SW 1271 (cell line): ENCODE data around the gene KAZALD1.

Source experiments
- DNase-seq, 2 experiments: peaks; one replicate each; lab custom pipeline; 2025; lab: John Stamatoyannopoulos, UW

The KAZALD1 gene

DNA sequence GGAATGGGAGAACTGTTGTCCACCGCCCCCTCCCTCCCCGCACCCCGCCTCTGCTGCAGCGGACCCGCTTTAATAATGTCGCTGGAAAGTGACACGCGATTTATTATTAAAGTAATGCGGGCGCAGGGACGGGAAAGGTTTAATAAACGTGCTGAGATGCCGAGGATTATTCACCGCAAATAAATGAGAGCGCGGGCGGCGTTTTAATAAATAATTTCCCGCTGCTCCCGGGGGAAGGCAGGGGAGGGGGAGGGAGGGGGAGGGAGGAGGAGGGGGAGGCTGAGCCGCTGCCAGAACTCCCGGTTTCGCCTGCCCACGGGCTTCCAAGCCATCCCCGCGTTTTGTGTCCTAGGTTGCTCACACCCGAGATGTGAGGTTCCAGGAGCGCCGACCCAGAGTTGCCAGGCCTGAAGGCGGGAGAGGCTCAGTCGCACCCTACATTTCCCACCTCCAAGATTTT, 5.1 kb downstream of the KAZALD1 start:
- peak in 1 of 2 experiments; percentile 48 for DNase-seq

- peak; percentile 58 to 84 for DNase-seq
Observed at GRCh38 chr10:101067356-101068083, 5.7 kb downstream of the KAZALD1 start.

DNA sequence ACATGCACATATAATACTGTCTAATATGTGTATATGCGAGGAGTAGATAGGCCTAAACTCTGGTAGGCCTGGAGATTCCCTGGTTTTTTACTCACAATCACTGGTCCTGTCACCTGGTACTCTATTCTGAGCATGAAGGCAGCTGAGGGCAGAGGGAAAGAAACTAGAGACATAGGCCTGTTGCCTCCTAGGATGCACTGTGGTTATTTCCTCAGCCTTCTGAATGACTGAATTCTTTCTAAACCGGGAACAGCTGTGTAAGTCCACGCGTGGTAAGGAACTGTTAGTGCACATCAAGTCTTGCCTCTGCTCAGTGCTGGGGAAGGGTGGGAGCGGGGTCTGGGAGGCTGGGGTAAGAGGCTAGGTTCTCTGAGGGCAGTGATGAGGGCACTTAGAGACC, 7.7 kb downstream of the KAZALD1 start:
- no peak for DNase-seq

DNA sequence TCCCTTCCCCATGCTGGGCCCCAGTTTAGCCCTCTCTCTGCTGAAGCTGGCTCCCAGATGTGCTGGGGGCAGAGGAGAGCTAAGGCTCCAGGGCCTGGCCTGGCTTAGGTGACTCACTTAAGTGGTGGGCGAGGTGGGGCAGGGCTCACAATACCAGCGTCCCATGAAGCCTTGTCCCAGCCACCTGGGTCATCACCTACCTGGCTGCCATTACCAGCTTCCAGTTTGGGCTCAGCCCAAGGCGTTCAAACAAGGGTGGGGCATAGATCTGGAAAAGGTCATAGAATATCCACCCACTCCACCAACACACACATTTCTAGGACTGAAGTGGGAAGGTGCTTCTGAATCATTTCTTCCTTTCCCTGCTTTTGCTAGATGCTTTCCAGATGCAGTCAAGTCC, 8.3 kb downstream of the KAZALD1 start:
- no peak for DNase-seq

DNA sequence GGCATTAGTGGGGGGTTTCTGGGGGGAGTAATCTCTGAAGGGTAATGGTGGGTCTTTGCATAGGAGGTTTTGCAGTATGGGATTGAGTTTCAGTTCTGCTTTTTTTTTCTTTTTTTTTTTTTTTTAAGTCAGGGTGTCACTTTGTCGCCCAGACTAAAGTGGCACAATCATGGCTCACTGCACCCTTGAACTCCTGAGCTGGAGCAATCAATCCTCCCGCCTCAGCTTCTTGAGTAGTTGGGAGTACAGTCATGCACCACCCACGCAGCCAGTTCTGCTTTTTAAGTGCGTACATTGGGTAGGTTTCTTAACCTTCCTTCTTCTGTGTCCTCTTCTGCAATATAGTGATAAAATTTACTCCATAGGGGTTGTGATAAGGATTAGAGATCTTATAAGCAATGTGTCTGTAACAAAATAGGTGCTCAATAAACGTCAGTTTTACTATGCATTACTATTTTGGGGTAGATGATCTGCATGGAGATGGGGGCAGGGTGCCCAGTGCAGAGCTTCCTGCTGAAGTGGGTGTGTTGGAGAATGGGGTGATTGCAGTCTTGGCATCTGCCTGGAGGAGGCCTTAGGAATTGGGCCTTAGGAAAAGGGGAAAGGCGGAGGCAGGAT, 9.6 kb downstream of the KAZALD1 start:
- no peak for DNase-seq

GRCh38 chr10:101071885-101072433, 10.2 kb downstream of the KAZALD1 start:
- DNase-seq: no peak

GRCh38 chr10:101072923-101073322, 11.1 kb downstream of the KAZALD1 start:
- no peak for DNase-seq

- no peak for DNase-seq
Observed at GRCh38 chr10:101073631-101074030, 11.8 kb downstream of the KAZALD1 start.

DNA sequence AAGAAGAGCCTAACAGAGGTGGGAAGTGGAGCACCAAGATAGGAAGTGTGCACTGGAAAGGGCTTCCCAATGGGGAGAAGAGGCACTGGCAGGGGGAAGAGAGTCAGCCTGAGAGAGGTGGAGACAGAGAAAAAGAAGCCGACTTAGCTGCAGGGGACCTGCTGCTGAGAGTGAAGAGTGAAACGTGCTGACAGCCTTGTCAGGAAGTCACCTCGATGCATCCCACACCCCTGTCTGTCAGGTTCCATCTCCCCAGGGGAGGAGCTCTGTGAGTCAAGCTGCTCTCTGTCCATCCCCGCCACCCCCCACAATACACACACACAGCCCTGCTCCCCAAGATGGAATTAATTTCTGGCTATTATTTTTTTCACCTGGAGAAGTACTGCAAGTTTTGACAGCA, 14.0 kb downstream of the KAZALD1 start:
- DNase-seq: no peak

DNA sequence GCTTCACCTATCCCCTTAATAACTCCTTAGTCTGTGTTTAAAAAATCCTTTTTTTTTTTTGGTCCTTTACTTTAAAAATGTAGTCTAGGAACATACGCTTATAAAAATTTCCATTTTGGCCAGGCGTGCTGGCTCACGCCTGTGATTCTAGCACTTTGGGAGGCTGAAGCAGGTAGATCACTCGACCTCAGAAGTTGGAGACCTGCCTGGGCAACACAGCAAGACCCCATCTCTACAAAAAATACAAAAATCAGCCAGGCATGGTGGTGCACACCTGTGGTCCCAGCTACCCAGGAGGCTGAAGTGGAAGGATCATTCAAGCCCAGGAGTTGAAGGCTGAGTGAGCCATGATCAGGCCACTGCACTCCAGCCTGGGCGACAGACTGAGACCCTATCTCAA, 14.8 kb downstream of the KAZALD1 start:
- DNase-seq: no peak

DNA sequence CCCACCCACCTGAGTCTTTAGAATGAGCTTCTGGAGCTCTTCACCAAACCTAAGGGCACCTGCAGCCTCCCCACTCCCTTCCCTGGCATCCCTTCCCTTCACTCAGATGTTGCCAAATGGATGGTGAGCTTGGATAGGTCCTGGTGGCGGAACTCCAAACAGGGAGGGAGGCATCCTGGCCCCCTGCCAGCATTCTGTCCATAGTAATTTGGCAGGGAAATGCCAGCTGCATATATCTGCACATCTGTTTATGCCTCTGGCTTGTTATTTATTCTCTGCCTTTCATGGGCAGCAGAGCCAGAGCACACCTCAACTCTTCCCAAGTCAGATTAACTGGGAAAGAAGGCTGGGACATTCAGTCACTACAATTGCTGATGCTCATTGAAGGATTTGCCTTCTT, 18.1 kb downstream of the KAZALD1 start:
- no peak for DNase-seq

GRCh38 chr10:101080933-101081931, 19.4 kb downstream of the KAZALD1 start:
- DNase-seq: no peak

- DNase-seq: no peak
Observed at GRCh38 chr10:101085846-101086245, 24.1 kb downstream of the KAZALD1 start.

GRCh38 chr10:101087376-101087775, 25.6 kb downstream of the KAZALD1 start:
- no peak for DNase-seq

GRCh38 chr10:101087965-101088364, 26.2 kb downstream of the KAZALD1 start:
- DNase-seq: no peak

DNA sequence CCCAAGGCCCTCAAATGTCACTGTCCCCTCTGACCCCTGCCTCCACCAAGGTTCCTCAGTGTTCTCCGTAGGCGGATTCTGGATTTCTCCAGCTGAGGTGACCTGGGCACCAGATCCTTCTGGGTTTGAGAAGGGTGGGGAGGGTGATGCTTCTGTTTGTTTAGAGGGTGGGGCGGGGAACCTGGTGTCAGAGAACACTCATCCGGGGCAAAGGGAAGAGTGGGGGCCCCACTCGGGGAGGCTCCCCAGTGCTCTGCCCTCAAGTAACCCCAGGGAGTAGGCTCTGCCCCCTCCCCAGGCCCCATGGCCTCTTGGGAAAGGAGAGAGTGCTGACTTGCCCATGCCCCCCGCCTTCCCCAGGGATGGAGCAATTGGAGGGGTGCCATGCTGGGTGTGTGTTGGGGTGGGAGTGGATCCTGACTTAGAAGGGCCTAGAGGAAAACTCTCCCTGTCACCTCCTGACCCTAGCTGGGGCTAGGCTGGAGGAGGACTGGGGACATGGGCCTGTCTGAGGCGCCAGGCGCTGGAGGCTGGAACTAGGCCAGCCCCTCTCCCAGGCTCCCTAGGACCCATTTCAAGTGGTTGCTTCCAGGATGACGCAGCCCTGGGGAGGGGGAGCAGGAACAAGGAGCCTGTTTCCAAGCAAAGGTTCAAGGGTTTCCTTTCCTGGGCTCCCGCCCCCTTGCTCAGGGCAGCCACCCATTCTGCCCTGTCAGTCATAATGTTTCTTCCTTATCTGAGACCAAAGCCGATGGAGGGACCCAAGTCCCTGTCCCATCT, 27.9 kb downstream of the KAZALD1 start:
- DNase-seq: no peak

DNA sequence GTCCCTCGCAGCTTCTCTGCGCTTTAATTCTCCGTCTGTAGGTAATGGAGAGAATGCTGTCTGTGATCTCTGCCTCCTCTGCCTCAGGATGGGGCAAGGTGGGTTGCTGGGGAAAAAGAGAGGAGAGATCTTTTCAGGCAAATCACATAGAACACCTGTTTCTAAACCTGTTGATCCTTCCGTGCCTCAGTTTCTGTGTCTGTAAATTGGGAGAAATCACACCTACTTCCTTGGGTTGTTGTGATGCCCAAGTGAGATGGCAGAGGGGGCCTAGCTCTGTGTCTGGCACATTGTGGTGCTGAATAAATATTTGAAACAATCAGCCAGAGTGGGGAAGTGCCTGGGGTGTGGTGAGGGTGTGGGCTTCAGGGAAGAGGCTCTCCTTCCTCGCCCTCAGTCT, 28.8 kb downstream of the KAZALD1 start:
- no peak for DNase-seq

DNA sequence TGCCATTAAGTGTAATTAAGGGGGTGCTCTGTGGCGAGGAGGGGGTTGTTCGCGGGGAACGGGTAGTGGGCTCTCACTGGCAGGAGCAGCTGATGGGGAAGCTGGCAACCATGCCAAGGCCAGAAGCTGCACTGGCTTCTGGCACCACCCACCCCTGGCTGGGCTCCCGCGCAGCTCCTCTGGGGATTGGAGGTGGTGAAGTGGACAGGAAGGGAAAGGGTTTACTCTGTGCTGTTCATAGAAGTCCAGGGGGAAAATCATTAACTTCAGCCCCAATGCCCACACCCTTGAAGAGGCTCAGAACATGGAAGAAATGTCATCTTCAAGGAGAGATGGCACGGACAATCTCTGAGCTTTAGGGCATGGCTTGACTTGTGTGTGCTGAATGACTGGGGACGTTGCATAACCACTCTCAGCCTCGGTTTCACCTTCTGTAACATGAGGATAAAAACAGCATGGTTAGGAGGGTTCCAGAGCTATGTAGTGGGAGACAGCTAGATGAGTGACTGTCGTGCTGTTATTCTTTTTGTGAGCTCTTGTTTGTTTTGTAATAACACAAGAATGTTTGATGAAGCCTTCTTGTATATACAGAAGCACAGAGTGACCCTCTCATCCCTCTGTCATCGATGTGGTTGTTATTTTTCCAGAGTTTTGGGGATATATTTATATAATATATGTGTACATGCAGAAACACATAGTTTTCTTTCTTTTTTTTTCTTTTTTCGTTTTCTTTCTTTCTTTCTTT, 29.9 kb downstream of the KAZALD1 start:
- no peak for DNase-seq

DNA sequence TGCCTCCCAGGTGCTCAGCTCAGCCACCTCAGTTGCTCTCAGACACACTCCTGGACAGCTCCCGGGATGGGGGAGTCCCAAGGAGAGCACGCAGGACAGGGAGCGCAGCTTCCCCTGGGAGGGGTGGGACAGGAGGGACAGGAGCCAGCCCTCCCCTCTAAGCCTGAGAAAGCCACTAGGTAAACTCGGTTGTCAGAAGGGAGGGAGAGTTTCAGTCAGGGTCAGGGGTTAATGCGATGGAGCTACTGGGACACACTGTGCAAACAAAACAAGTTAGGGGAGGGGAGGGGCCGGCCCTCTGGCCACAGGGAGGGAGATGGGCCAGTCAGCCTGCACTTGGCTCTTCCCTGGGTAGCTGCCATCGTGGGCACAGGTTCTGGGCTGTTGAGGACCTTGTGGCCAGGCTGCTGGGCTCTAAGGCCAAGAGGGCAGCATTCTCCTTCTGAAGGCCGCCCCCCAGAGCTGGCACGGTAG, 31.1 kb downstream of the KAZALD1 start:
- no peak for DNase-seq

DNA sequence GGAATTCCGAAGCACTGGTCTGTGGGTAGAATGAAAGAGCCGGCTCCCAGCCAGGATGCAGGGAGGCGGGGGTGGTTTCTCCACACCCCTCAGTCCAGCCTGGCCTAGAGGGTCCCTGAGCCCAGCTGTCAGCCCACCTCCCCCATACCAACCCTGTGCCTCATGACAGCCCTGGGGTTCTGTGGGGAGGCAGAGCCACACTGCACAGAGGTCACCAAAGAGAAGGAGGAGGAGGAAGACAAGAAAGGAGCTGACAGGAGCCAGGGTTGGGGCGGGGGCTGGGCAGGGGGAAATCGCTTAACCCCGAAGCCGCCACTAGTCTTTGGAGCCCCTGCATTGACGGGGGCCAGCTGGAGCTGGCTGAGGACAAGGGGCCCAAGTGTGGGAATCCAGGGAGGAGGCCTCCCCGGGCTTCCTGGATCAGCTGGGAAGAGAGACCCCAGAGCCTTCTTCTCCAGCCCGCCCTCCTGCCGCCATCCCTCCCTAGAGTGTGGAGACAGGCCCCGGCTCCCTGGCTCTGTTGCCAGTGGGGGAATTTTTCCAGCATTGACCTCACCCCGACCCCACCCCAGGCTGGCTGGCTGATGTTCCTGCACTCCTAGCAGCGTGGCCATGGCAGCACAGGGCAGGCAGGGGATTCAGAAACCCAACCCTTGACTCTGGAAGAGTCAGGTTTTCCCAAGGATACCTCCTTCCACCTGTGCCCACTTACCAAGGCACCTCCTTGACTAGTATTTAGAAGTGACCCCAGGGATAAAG, 32.5 kb downstream of the KAZALD1 start:
- no peak for DNase-seq
